ENCODE data around the gene KRT86. TPM values are rescaled to one million over a fixed set of nuclear protein-coding genes. Genes with fewer than 3 reads are reported as not detected.

KRT86 gene
- total and polyA plus RNA-seq, 2 donors from 2014 or later, result 1.3 TPM; not detected in 1

GRCh38 chr12:52229836-52230343 lies 44.6 kb upstream of the KRT86 start:
- H3K27ac ChIP-seq (ENCODE audit: low read depth in 2 of 2, low read length in 2 of 2), result no peak overlapping the region
- no peaks in the 10 kb centered on the region for H3K9me3 ChIP-seq (ENCODE audit: control insufficient read depth in 2 of 3, insufficient read depth in 1 of 3, low read length in 3 of 3)
- DNase-seq, result peak in 2 of 5 donors; percentile 4 to 46
- FAIRE-seq, result no peak
- peaks cover 0 to 17% (median 5%) of the 10 kb centered on the region in 3 donors for H3K4me1 ChIP-seq (ENCODE audit: control insufficient read depth in 2 of 3, insufficient read depth in 2 of 3, low read depth in 1 of 3, low read length in 3 of 3)
- no peak overlapping the region for H3K9ac ChIP-seq (ENCODE audit: low read length in 3 of 3)
- H3K4me3 ChIP-seq (ENCODE audit: low read length in 3 of 3), result no peak overlapping the region
- TF ChIP-seq CTCF (IDR thresholded peaks at IDR 0.05; ENCODE audit: borderline replicate concordance, extremely low read depth, insufficient read depth), result no peak
- no peaks in the 10 kb centered on the region for H3K36me3 ChIP-seq (ENCODE audit: control insufficient read depth in 2 of 3, insufficient read depth in 3 of 3, low read length in 3 of 3)
- peaks cover 12% of the 10 kb centered on the region for H3K27me3 ChIP-seq (ENCODE audit: control insufficient read depth, insufficient read depth, low read length)
- intact Hi-C loops (cut with DNase I), result no loop called here

GRCh38 chr12:52230364-52231281 lies 43.8 kb upstream of the KRT86 start:
- FAIRE-seq, result no peak
- H3K9ac ChIP-seq (ENCODE audit: low read length in 3 of 3), result peak overlapping the region in 1 of 3 donors; percentile 56
- intact Hi-C loops (cut with DNase I), result no loop called here

GRCh38 chr12:52231305-52232202 lies 42.9 kb upstream of the KRT86 start:
- FAIRE-seq, result no peak
- H3K9me3 ChIP-seq (ENCODE audit: control insufficient read depth in 2 of 3, insufficient read depth in 1 of 3, low read length in 3 of 3), result no peaks in the 10 kb centered on the region
- DNase-seq, result peak in 2 of 5 donors; percentile 31 to 89
- peaks cover 0 to 19% (median 5%) of the 10 kb centered on the region in 3 donors for H3K4me1 ChIP-seq (ENCODE audit: control insufficient read depth in 2 of 3, insufficient read depth in 2 of 3, low read depth in 1 of 3, low read length in 3 of 3)
- intact Hi-C loops (cut with DNase I), result no loop called here
- H3K4me3 ChIP-seq (ENCODE audit: low read length in 3 of 3), result no peak overlapping the region
- no peak overlapping the region for H3K9ac ChIP-seq (ENCODE audit: low read length in 3 of 3)
- H3K36me3 ChIP-seq (ENCODE audit: control insufficient read depth in 2 of 3, insufficient read depth in 3 of 3, low read length in 3 of 3), result no peaks in the 10 kb centered on the region
- peaks cover 12% of the 10 kb centered on the region for H3K27me3 ChIP-seq (ENCODE audit: control insufficient read depth, insufficient read depth, low read length)
- no peak for TF ChIP-seq CTCF (IDR thresholded peaks at IDR 0.05; ENCODE audit: borderline replicate concordance, extremely low read depth, insufficient read depth)
- peak overlapping the region; percentile 63 to 75 for H3K27ac ChIP-seq (ENCODE audit: low read depth in 2 of 2, low read length in 2 of 2)

More at GRCh38 chr12:52230364-52231281, 43.8 kb upstream of the KRT86 start:
- peaks cover 12% of the 10 kb centered on the region for H3K27me3 ChIP-seq (ENCODE audit: control insufficient read depth, insufficient read depth, low read length)
- peak in 2 of 5 donors; percentile 26 to 85 for DNase-seq
- H3K4me3 ChIP-seq (ENCODE audit: low read length in 3 of 3), result no peak overlapping the region
- no peaks in the 10 kb centered on the region for H3K36me3 ChIP-seq (ENCODE audit: control insufficient read depth in 2 of 3, insufficient read depth in 3 of 3, low read length in 3 of 3)
- H3K4me1 ChIP-seq (ENCODE audit: control insufficient read depth in 2 of 3, insufficient read depth in 2 of 3, low read depth in 1 of 3, low read length in 3 of 3), result peaks cover 0 to 17% (median 5%) of the 10 kb centered on the region in 3 donors
- no peaks in the 10 kb centered on the region for H3K9me3 ChIP-seq (ENCODE audit: control insufficient read depth in 2 of 3, insufficient read depth in 1 of 3, low read length in 3 of 3)
- H3K27ac ChIP-seq (ENCODE audit: low read depth in 2 of 2, low read length in 2 of 2), result peak overlapping the region; percentile 53 to 72
- TF ChIP-seq CTCF (IDR thresholded peaks at IDR 0.05; ENCODE audit: borderline replicate concordance, extremely low read depth, insufficient read depth), result no peak

Measured in kidney (tissue), 14 donors.